HG03378 (cell line): Measurements from ENCODE around the gene LYAR.

Experiments used
- ATAC-seq: cut with Tn5 transposase; IDR thresholded peaks from one replicate; pipeline ENCODE4 v1.9.1; 2021; ENCODE audit warnings: mild to moderate bottlenecking, moderate library complexity; ENCODE audit not compliant: unreplicated experiment

LYAR gene

DNA sequence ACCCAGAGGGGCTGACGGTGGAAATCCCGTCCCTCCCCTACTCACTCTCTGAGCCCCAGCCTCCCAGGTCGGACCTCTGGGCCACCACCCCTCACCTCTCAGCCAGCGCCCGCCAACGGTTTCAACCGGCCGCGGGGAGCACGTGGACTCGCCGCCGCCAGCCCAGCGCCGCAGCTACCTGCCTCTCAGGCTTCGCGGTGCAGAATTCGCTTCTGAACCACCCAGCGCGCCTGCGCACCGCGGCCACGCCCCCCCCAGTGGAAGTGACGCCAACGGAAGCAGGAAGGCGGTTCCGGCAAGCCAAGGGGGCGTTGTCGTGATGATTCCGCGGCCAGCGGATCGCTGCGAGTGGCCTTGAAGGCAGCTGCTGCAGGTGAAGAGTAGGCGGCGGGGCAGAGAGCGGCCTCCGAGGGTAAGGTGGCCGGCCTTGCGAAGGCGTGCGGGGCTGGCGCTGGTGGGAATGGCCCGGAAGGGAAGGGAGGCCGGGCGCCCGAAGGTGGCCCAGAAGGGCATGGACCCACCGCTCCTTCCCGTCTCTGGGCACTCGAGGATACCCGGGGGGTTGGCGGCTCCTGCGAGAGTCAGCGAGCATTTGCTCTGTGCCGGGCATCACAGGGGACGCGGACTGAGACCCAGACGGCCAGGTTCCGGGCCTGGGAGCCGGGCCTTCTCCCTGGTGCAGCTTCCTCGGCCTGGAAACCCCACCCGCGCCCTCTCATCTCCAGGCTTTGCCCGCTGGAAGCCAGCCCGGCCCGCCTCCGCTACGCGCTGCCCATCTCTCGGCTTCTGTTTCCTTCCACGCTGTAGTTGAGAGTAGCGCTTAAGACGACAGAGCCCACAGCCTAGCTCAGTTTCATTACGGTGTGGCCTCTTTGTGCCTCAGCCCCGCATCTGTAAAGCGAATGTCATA lies at the start of gene LYAR, which contains the start of gene ZBTB49:
TSS of gene LYAR (minus strand) at position 214 of the 910 bp plus-strand sequence. CDS start 6,412 bp downstream, outside the sequence.
TSS of gene ZBTB49 (plus strand) at position 311 of the 910 bp plus-strand sequence. CDS start 9,695 bp downstream, outside the sequence.
- peak; percentile 79 for ATAC-seq

DNA sequence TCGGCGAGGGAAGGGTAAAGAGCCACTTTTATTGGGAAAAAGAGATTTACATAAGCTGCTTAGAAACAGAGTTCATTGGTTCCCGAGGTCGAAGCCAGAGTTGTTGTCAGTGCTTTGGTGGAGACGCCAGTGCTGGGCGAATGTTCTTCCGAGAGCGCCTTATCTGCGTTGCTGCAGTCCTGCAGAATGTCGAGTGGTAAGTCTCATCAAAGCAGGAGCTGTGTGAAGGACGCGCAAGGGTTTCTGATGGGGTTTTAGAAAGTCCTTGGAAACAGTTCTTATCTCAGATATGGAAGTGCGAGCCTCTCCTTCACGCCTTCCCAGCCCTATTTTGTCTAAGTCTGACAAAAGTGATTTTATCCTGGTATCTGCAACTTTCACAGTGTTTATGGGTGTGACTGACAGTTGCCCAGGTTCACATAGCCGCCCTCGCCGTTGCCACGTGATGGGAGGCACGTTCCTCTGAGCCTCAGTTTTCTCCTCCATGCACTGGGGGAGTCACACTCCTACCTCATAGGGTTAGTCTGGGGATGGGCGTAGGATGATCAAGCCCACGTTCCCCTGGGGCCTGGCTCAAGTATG lies 49.6 kb upstream of the LYAR start:
- no peak for ATAC-seq

GRCh38 chr4:4338210-4339001 lies 48.5 kb upstream of the LYAR start:
- no peak for ATAC-seq

DNA sequence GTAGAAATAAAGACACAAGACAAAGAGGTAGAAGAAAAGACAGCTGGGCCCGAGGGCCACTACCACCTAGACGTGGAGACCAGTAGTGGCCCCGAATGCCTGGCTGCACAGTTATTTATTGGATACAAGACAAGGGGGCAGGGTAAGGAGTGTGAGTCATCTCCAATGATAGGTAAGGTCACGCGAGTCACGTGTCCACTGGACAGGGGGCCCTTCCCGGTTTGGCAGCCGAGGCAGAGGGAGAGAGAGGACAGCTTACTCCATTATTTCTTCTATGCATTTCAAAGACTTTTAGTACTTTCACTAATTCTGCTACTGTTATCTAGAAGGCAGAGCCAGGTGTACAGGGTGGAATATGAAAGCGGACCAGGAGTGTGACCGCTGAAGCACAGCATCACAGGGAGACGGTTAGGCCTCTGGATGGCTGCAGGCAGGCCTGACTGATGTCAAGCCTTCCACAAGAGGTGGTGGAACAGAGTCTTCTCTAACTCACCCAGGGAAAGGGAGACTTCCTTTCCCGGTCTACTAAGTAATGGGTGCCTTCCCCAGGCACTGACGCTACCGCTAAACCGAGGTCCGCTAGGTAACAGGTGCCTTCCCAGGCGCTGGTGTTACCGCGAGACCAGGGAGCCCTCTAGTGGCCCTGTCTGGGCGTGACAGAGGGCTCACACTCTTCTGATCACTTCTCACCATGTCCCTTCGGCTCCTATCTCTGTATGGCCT lies 45.0 kb upstream of the LYAR start:
- ATAC-seq = peak; percentile 70

- ATAC-seq = no peak
These were observed 43.3 kb upstream of the LYAR start for GRCh38 chr4:4333265-4333706.

DNA sequence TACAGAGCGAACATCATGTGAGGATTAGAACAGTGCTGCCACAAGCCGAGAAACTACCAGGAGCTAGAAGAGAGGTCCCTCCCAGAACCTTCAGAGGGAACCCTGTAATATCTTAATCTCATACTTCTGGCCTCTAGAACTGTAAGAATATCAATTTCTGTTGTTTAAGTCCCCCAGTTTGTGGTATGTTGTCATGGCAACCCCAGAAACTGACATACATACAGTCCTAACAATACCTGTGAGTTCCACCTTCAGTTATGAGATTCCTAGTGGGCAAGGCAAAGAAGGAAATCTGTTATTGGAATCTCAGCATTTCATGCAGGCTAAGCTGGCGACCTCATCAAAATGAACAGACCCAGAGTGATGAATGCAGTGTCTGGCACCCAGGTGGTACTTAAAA lies 42.6 kb upstream of the LYAR start:
- ATAC-seq = no peak

DNA sequence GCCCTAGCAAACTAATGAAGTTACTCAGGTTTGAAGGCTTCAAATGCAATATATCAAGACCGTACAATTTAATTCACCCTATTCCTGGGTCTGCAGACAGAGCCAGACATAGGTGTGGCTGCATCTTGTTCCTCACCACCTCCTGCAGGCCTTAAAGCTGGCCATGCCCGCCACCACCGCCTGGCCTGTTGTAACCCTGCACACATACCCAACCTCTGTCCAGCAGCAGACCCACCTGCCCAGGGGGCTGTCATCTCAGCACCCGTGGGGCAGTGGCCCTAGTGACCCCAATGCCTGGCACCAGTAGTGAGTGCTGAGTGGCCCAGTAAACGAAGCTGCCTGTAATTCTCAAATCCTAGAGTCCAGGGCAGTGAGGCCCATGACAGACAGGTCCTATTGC lies 40.8 kb upstream of the LYAR start:
- no peak for ATAC-seq

- no peak for ATAC-seq
These were observed 39.5 kb upstream of the LYAR start for GRCh38 chr4:4329496-4329895.

DNA sequence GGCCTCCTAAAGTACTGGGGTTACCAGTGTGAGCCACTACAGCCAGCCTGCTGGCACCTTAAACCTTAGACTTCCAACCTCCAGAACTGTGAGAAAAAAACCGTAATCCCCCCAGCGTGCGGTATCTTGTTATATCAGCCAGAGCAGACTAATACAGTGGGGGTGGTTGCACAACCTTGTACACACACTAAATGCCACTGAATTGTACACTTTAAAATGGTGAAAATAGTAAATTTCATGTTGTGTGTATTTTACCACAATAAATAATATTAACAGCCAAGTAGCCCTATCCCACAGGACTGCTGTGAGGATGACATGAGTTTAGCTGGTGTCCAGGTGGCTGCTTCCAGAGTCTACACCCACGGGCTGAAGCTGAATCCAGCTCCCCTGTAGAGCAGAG lies 38.9 kb upstream of the LYAR start:
- ATAC-seq = no peak

DNA sequence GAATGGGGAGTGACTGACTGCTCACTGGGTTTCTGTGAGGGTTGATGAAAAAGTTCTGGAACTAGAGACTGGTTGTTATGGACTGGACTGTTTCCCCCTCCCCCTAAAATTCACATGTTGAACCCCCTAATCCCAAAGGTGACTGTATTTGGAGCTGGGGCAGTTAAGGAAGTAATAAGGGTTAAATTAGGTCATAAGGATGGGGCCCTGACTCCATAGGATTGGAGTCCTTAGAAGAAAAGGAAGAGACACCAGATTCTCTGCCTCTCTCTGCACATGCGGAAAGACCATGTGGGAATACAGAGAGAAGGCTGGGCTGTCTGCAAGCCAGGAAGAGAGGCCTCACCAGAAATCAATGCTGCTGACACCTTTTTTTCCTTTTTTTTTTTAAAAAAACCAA lies 38.3 kb upstream of the LYAR start:
- no peak for ATAC-seq

DNA sequence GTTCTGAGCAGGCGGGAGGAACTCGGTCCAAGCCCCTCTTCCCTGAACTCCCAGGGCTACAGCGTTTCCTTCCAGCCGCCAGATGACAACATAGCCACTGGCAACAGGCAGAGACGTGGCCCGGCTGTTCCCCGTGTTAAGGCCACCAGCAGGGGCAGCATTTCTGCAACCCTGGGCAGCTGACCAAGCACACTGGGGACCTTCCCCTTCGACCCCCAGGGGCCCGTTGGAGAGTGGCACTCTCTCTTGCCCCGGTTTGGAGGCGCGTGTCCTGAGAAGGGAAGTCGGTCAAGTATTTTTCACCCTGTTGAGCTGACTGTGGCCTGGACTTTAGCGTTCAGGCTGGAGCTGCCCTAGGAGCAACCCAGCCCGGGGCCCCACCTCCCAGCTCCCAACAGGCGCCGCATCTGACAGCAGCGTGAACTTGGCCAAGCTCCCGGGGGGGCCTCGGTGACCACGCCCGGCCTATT lies 37.7 kb upstream of the LYAR start:
- no peak for ATAC-seq

GRCh38 chr4:4326166-4326565 lies 36.2 kb upstream of the LYAR start:
- ATAC-seq = no peak

- ATAC-seq = no peak
These were observed 35.4 kb upstream of the LYAR start for GRCh38 chr4:4325321-4325720.

DNA sequence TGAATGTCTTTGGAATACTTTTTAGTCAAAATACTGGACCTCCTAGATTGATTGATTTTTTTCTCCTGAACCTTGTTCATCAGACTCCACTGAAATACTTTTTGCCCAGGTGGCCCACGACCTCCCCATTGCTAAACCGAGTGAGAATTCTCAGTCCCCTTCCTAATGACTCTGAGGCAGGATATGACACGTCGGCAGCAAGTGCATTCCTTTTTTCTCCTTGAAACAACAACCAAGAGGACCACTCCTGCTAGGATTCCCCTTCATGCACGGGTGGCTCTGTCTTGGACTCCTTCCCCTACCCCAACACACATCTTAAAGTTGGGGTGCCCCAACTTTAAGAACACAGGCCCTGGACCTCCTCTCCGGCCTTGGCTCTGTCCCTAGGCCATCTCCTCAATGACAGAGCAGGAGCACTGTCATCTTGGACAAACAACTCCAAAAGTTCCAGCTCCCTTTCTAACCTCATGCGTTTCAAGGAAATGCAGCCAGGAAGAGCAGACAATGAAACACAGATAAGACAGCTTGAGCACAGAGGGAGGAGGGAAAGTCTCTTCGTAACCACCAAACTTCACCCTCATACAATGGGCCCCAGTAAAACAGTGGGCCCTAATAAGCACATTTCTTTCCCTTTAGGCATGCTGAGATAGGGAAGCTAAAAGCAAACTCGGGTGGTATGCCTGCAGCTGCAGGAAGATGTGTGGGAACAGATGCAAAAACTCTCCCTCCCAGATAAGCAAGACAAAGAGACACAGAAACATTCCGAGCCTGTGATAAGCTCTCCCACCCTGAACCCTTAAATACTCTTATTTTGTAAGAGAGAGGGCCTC lies 34.0 kb upstream of the LYAR start:
- no peak for ATAC-seq

DNA sequence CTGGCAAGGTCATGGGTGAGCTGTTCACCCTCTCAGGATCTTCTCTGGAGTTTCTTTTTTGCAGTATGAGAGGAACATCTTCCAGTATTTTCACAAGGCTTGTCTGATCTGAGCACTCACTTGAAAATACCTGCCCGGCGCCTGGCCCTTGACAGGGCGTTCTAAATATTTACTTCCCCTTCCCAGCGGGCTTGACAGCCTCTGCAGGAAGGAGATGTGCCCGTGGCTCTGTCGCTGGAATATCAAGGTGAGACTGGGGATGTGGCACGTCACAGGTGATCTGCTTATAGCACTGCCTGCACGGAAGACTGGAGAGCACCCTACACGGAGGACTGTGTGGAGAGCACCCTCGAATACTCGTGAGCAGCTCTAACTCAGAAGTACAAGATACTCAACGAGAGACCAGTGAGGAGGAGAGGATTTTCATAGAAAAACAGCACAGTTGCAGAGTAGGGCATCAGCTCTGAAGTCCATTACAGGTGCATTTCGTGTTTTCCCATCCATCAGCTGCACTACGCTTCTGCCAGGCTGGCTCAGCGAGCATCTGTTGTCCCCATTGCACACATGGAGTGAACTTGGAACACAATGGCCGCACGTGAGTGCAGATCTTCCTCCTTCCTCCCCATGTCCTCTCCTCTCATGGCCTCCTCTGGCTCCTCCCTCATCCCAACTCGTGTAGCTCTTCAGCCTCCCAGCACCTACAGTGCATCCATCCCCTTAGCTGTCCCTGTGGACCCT lies 32.2 kb upstream of the LYAR start:
- no peak for ATAC-seq

DNA sequence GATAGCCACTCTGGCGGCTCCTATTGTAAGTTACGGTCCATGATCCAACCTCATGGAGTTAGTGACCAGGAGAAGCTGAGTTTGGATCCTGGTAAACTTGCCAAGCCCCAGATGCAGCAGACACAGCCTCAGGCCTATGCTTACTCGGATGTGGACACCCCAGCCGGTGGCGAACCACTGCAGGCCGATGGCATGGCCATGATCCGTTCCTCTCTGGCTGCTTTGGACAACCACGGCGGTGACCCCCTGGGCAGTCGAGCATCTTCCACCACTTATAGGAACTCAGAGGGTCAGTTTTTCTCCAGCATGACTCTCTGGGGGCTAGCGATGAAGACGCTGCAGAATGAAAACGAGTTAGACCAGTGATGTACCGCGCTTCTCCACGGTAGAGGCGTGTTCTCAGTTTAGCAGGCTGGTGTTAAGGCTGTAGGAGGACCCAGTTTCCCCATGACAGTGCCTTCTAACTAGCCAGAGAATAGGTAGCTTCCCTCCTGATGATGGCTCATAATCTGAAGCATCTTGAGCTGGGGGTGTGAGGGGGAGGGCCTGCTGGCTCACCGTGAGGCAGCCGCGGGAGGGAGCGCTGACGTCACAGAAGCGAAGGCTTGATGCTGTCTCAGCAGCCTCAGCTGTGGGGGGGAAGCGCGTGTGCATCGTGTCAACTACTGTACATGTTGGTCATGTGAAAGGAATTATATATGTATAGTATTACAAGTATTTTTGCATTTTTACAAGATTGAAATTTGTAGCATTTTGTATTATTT lies 31.2 kb upstream of the LYAR start:
- ATAC-seq = no peak

DNA sequence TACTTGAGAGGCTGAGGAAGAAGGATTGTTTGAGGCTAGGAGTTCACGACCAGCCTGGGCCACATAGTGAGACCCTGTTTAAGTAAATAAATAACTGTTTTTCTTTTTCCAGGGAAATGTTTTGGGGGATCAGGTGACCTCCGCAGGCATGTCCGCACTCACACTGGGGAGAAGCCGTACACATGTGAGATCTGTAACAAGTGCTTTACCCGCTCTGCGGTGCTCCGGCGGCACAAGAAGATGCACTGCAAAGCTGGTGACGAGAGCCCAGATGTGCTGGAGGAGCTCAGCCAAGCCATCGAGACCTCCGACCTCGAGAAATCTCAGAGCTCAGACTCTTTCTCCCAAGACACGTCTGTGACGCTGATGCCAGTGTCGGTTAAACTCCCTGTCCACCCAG lies 30.6 kb upstream of the LYAR start:
- no peak for ATAC-seq

GRCh38 chr4:4317496-4318232 lies 27.7 kb upstream of the LYAR start:
- no peak for ATAC-seq
